GM23338 (cell line): ENCODE results near the gene RRBP1. TPM values are rescaled to one million over a fixed set of nuclear protein-coding genes. Genes with fewer than 3 reads are reported as not detected.

Source experiments
- ATAC-seq: fragments of 200-7000 bp; cut with Tn5 transposase; 3 replicates; pipeline ENCODE4 v1.9.1; 2020
- DNase-seq: peaks from one replicate; pipeline ENCODE4 v3.0.0-alpha.2; 2015; ENCODE audit warnings: low spot score
- H2AFZ ChIP-seq: fragments of 200-600 bp; sonication (generic); 2 replicates; pipeline ENCODE4 v1.8.0; 2016; ENCODE audit warnings: antibody characterized with exemption, mild to moderate bottlenecking, moderate library complexity
- H3F3A ChIP-seq: fragments of 200-600 bp; sonication (generic); replicated peaks from 2 replicates; pipeline ENCODE4 v1.8.0; 2017; ENCODE audit warnings: antibody characterized with exemption, mixed run types, low read depth
- H3K27ac ChIP-seq: fragments of 200-600 bp; sonication (generic); 2 replicates; pipeline ENCODE4 v1.6.1; 2016; ENCODE audit warnings: low read depth
- H3K27me3 ChIP-seq: fragments of 200-600 bp; sonication (generic); 2 replicates; pipeline ENCODE4 v1.8.0; 2016; ENCODE audit warnings: mild to moderate bottlenecking, mixed run types, moderate library complexity; ENCODE audit not compliant: insufficient read depth
- H3K36me3 ChIP-seq: fragments of 200-600 bp; sonication (generic); 2 replicates; pipeline ENCODE4 v1.8.0; 2016; ENCODE audit warnings: mild to moderate bottlenecking; ENCODE audit not compliant: insufficient read depth
- H3K4me1 ChIP-seq: fragments of 200-600 bp; sonication (generic); 2 replicates; pipeline ENCODE4 v1.8.0; 2016; ENCODE audit warnings: mild to moderate bottlenecking, moderate library complexity; ENCODE audit not compliant: insufficient read depth
- H3K4me2 ChIP-seq: fragments of 200-600 bp; sonication (generic); 2 replicates; pipeline ENCODE4 v1.7.1; 2017; ENCODE audit warnings: mixed run types
- H3K4me3 ChIP-seq: fragments of 200-600 bp; sonication (generic); 2 replicates; pipeline ENCODE4 v1.6.1; 2016; ENCODE audit warnings: mixed run types
- H3K79me2 ChIP-seq: fragments of 200-600 bp; sonication (generic); replicated peaks from 2 replicates; pipeline ENCODE4 v1.8.0; 2017; ENCODE audit warnings: mild to moderate bottlenecking; ENCODE audit not compliant: insufficient read depth
- H3K9me2 ChIP-seq: fragments of 200-600 bp; sonication (generic); 2 replicates; pipeline ENCODE4 v1.8.0; 2017; ENCODE audit not compliant: insufficient read depth
- H4K20me1 ChIP-seq: fragments of 200-600 bp; sonication (generic); replicated peaks from 2 replicates; pipeline ENCODE4 v1.8.0; 2017; ENCODE audit warnings: mild to moderate bottlenecking; ENCODE audit not compliant: insufficient read depth
- H3K27ac Mint-ChIP-seq: 2 replicates; pipeline ENCODE4 v1.8.0; 2020; ENCODE audit warnings: inconsistent platforms, mild to moderate bottlenecking, moderate library complexity, mixed read lengths
- H3K27me3 Mint-ChIP-seq: 3 replicates; pipeline ENCODE4 v1.8.0; 2022; ENCODE audit warnings: low read depth, mild to moderate bottlenecking, moderate library complexity, mixed read lengths, inconsistent platforms; ENCODE audit not compliant: insufficient read depth, poor library complexity
- H3K36me3 Mint-ChIP-seq: 3 replicates; pipeline ENCODE4 v1.8.0; 2021; ENCODE audit warnings: low read depth, mild to moderate bottlenecking, inconsistent platforms, moderate library complexity, mixed read lengths
- H3K4me1 Mint-ChIP-seq: 3 replicates; pipeline ENCODE4 v1.8.0; 2020; ENCODE audit warnings: mild to moderate bottlenecking, inconsistent platforms, mixed read lengths
- H3K4me3 Mint-ChIP-seq: 3 replicates; pipeline ENCODE4 v1.8.0; 2021; ENCODE audit warnings: moderate library complexity, mild to moderate bottlenecking, inconsistent platforms, mixed read lengths
- H3K9me3 Mint-ChIP-seq: 3 replicates; pipeline ENCODE4 v1.8.0; 2020; ENCODE audit warnings: moderate library complexity, mild to moderate bottlenecking, inconsistent platforms, mixed read lengths
- CREB1 ChIP-seq: fragments of 250-450 bp; sonication (Bioruptor Pico); IDR thresholded peaks from 2 replicates; pipeline ENCODE4 v1.5.0; 2020; ENCODE audit warnings: low read depth, mild to moderate bottlenecking, moderate library complexity
- CTCF ChIP-seq, 2 experiments: fragments of 200-600 bp in 1 of 2; sonication (generic) in 1 of 2; conservative IDR thresholded peaks; 2 replicates each; pipeline versions ENCODE4 v1.5.1 to v1.6.1; 2016 to 2017; ENCODE audit warnings: antibody characterized with exemption in 2 of 2, low read depth in 2 of 2, mild to moderate bottlenecking in 2 of 2, moderate library complexity in 1 of 2
- ETS1 ChIP-seq: IDR thresholded peaks from 2 replicates; pipeline ENCODE4 v1.6.1; 2016; ENCODE audit warnings: antibody characterized with exemption
- EZH2phosphoT487 ChIP-seq: fragments of 200-600 bp; sonication (generic); IDR thresholded peaks from one replicate; pipeline ENCODE4 v1.8.1; 2018; ENCODE audit warnings: antibody characterized with exemption; ENCODE audit not compliant: unreplicated experiment
- NANOG ChIP-seq: IDR thresholded peaks from 2 replicates; pipeline ENCODE4 v1.6.1; 2016; ENCODE audit warnings: antibody characterized with exemption, borderline replicate concordance
- REST ChIP-seq: IDR thresholded peaks from one replicate; pipeline ENCODE4 v1.6.1; 2018; ENCODE audit warnings: antibody characterized with exemption; ENCODE audit not compliant: unreplicated experiment
- STAT1 ChIP-seq: IDR thresholded peaks from one replicate; pipeline ENCODE4 v1.6.1; 2016; ENCODE audit warnings: antibody characterized with exemption; ENCODE audit not compliant: unreplicated experiment
- ZNF114 ChIP-seq: fragments of 250-450 bp; sonication (Bioruptor Pico); IDR thresholded peaks from 2 replicates; pipeline ENCODE4 v1.5.0; 2020; ENCODE audit warnings: mild to moderate bottlenecking, moderate library complexity
- ZNF331 ChIP-seq: fragments of 250-450 bp; sonication (Bioruptor Pico); IDR thresholded peaks from 2 replicates; pipeline ENCODE4 v1.5.0; 2020; ENCODE audit warnings: low read depth, mild to moderate bottlenecking, moderate library complexity
- polyA plus RNA-seq: library from polyadenylated mRNA; unstranded; fragments of >200 nt; fragmentation: Nextera tagmentation; extraction: Ambion mirVana; gene quantifications from 2 replicates; pipeline ENCODE4 v1.2.1, GENCODE V29; 2016
- total RNA-seq: library from RNA; depleted of rRNA; stranded (reverse); fragments of >200 nt; shearing (Covaris generic); gene quantifications from 2 replicates; pipeline ENCODE4 v1.2.3, GENCODE V29; 2014

RRBP1 gene
- total and polyA plus RNA-seq, 2 experiments from 2014 or later: 105 to 113 TPM

GRCh38 chr20:17727351-17727750, 45.3 kb upstream of the RRBP1 start:
- Mint-ChIP-seq H3K9me3 (no peaks in the 10 kb centered on the region), H3K27ac (no peak overlapping the region), H3K36me3 (no peaks in the 10 kb centered on the region), H3K4me1 (peaks cover 7% of the 10 kb centered on the region; the same call in 1 of the 3 replicates), H3K4me3 (no peak overlapping the region), H3K27me3 (peaks cover 4% of the 10 kb centered on the region)
- no peak overlapping the region; the same call in 1 of the 2 replicates for H2AFZ ChIP-seq
- no peaks in the 10 kb centered on the region for H3K27me3 ChIP-seq
- H3F3A ChIP-seq: no peaks in the 10 kb centered on the region
- ATAC-seq (no peak), DNase-seq (no peak)
- H3K36me3 ChIP-seq: no peaks in the 10 kb centered on the region
- H3K9me2 ChIP-seq: 0 out of 2 replicates have a peak, but pooled peaks cover 6% of the 10 kb centered on the region
- H3K4me2 ChIP-seq: no peak overlapping the region
- H3K4me1 ChIP-seq: no peaks in the 10 kb centered on the region
- H4K20me1 ChIP-seq: no peaks in the 10 kb centered on the region
- H3K79me2 ChIP-seq: no peaks in the 10 kb centered on the region
- TF ChIP-seq EZH2phosphoT487: no peak
- TF ChIP-seq STAT1: no peak
- no peak for TF ChIP-seq NANOG
- TF ChIP-seq ETS1: no peak
- no peak for TF ChIP-seq CTCF (conservative IDR thresholded peaks at IDR 0.05; ENCODE audit: low read depth in 2 of 2)
- TF ChIP-seq CREB1 (CRISPR knock-in tag): no peak
- no peak for TF ChIP-seq REST
- no peak for TF ChIP-seq ZNF114
- TF ChIP-seq ZNF331: no peak
- H3K27ac ChIP-seq: no peak overlapping the region
- no peak overlapping the region for H3K4me3 ChIP-seq

- H3F3A ChIP-seq: no peaks in the 10 kb centered on the region
- H3K4me1 ChIP-seq: no peaks in the 10 kb centered on the region
- Mint-ChIP-seq H3K9me3 (no peaks in the 10 kb centered on the region), H3K4me1 (peaks cover 7% of the 10 kb centered on the region; the same call in 1 of the 3 replicates), H3K27me3 (peaks cover 4% of the 10 kb centered on the region), H3K36me3 (no peaks in the 10 kb centered on the region), H3K27ac (no peak overlapping the region), H3K4me3 (no peak overlapping the region)
- no peak overlapping the region for H3K4me3 ChIP-seq
- H3K27me3 ChIP-seq: no peaks in the 10 kb centered on the region
- H2AFZ ChIP-seq: no peak overlapping the region; the same call in 1 of the 2 replicates
- no peak for ATAC-seq
- no peaks in the 10 kb centered on the region for H3K36me3 ChIP-seq
- no peaks in the 10 kb centered on the region for H3K79me2 ChIP-seq
- H3K4me2 ChIP-seq: no peak overlapping the region
- no peak overlapping the region for H3K27ac ChIP-seq
- H3K9me2 ChIP-seq: 0 out of 2 replicates have a peak, but pooled peaks cover 6% of the 10 kb centered on the region
- no peak for TF ChIP-seq CREB1 (CRISPR knock-in tag)
- TF ChIP-seq REST: no peak
- TF ChIP-seq NANOG: no peak
- no peaks in the 10 kb centered on the region for H4K20me1 ChIP-seq
- no peak for DNase-seq
These were observed 44.9 kb upstream of the RRBP1 start for GRCh38 chr20:17726902-17727301.
